ENCODE results near the gene WDR70.
A peak's percentile ranks its signal among the peaks of the same experiment; 100 is the strongest.
"Not testable (repeated sequence)": the region's sequence is repeated elsewhere in the genome, so short reads cannot be mapped to it uniquely, and the experiment has no call there.

WDR70 gene

DNA sequence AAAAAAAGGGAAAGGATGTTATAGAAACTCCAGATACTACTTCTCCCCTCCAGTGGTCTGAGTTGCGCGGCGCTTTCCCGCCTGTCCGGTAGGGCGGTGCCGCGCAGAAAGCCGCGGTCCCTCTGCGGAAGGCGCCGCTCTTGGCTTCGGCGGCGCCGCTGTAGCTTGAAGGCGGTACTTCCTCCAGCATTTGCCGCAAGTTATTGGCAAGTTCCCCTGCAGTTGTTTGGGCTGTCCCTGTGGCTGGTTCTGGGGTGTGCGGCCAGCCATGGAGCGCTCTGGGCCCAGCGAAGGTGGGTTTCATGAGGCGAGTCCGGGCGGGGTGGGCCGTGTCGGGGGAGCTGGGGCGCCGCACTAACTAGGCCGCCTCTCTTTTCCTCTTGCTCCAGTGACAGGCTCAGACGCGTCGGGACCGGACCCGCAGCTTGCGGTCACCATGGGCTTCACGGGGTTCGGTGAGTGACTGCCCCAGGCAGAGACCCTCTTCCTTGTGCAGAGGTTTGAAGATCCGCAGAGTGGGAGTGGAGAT lies at the start of gene WDR70:
Gene WDR70 (plus strand): TSS at position 219 of the 529 bp plus-strand sequence. CDS start 50 bp downstream, at position 269.
- DNase-seq (ENCODE audit: low read depth) = peak; percentile 79

DNA sequence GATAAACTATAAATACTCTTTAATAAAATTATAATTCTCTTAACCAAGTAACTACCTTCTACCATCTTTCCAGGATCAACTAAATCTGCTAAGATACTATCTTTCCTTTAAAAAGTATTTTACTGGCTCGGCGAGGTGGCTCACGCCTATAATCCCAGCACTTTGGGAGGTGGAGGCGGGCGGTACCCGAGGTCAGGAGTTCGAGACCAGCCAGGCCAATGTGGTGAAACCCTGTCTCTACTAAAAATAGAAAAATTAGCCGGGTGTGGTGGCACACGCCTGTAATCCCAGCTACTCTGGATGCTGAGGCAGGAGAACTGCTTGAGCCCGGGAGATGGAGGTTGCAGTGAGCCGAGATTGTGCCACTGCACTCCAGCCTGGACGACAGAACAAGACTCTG lies 44.4 kb upstream of the WDR70 start:
- not testable (repeated sequence) for DNase-seq (ENCODE audit: low read depth)

DNA sequence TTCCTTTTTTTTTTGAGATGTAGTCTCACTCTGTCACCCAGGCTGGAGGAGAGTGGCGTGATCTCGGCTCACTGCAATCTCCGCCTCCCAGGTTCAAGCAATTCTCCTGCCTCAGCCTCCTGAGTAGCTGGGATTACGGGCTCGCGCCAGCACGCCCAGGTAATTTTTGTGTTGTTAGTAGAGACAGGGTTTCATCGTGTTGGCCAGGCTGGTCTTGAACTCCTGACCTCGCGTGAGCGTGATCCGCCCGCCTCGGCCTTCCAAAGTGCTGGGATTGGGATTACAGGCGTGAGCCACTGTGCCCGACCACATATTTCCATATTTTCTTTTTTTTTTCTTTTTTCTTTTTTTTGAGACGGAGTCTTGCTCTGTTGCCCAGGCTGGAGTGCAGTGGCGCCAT lies 36.4 kb upstream of the WDR70 start:
- not testable (repeated sequence) for DNase-seq (ENCODE audit: low read depth)

GRCh38 chr5:37355161-37355560 lies 24.0 kb upstream of the WDR70 start:
- DNase-seq (ENCODE audit: low read depth) = no peak

GRCh38 chr5:37370550-37370863 lies 8.6 kb upstream of the WDR70 start:
- DNase-seq (ENCODE audit: low read depth) = no peak

GRCh38 chr5:37370864-37371726 lies 8.0 kb upstream of the WDR70 start, which contains the start of gene NUP155:
NUP155 (minus strand) TSS chr5:37371106; CDS start chr5:37370977, 129 bp downstream.
- peak; percentile 86 for DNase-seq (ENCODE audit: low read depth)

DNA sequence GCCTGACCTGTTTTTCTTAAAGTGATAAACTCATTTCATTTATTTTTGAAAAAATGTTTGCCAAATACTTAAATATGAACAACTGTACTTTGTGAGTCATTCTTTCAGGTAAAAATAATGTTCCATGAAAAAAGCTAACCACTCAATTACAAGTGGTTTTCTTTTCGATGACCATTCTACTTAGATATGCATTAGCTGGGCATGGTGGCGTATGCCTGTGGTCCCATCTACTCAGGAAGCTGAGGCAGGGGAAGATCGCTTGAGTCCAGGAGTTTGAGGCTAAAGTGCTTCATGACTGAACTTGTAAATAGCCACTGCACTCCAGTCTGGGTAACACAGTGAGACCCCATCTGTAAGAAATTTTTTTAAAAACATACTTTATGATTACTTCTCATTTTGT lies 4.0 kb upstream of the WDR70 start:
- DNase-seq (ENCODE audit: low read depth) = no peak

GRCh38 chr5:37378066-37378465 lies 1.1 kb upstream of the WDR70 start:
- DNase-seq (ENCODE audit: low read depth) = not testable (repeated sequence)

DNA sequence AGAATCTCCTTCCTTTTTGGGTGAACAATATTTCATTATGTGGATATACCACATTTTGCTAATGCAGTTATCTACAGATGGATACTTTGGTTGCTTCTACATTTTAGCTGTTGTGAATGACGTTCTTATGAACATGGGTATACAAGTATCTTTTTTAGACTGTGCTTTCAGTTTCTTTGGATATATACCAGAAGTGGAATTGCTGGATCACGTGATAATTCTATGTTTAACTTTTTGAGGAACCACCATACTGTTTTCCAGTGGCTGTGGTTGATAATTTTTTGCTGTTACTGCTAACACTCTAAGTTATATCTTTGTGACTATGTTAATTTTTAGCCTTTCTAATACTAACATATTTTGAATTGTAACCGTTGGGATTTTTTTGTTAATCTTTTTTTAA lies 12.5 kb downstream of the WDR70 start:
- no peak for DNase-seq (ENCODE audit: low read depth)

- no peak for DNase-seq (ENCODE audit: low read depth)
These were observed 17.2 kb downstream of the WDR70 start for GRCh38 chr5:37396352-37396751.

DNA sequence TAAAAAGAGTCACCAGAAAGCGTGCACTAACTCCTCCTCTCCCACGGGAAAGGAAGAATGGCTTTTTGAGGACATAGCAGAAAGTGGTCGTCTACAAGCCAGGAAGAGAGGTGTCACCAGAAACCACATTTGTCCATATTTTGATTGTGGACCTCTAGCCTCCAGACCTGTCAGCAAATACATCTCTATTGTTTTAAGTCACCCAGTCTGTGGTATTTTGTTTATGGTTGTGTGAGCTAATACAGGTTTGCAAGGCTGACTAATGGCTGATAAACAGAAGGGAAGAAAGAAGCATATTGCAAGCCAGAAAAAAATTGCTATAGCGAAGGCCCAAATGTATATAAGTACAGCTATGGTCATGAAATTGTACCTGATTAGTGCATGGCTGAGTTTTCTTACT lies 21.4 kb downstream of the WDR70 start:
- DNase-seq (ENCODE audit: low read depth) = no peak

- no peak for DNase-seq (ENCODE audit: low read depth)
These were observed 33.4 kb downstream of the WDR70 start for GRCh38 chr5:37412515-37412914.

DNA sequence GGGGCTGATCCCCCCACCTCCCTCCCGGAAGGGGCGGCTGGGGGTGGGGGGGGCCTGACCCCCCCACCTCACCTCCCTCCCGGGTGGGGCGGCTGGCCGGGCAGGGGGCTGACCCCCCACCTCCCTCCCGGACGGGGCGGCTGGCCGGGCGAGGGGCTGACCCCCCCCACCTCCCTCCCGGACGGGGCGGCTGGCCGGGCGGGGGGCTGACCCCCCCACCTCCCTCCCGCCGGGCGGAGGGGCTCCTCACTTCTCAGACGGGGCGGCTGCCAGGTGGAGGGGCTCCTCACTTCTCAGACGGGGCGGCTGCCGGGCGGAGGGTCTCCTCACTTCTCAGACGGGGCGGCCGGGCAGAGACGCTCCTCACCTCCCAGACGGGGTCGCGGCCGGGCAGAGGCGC lies 36.3 kb downstream of the WDR70 start:
- not testable (repeated sequence) for DNase-seq (ENCODE audit: low read depth)

DNA sequence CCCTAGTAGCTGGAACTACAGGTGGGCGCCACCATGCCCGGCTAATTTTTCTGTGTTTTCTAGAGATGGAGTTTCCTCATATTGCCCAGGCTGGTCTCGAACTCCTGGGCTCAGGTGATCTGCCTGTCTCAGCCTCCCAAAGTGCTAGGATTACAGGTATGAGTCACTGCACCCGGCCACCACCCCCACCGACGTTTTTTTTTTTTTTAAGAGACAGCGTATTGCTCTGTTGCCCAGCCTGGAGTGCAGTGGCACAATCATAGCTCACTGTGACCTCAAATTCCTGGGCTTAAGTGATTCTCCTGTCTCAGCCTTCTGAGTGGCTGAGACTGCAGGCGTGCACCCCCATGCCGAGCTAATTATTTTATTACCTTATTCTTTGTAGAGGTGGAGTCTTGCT lies 38.2 kb downstream of the WDR70 start:
- no peak for DNase-seq (ENCODE audit: low read depth)

DNA sequence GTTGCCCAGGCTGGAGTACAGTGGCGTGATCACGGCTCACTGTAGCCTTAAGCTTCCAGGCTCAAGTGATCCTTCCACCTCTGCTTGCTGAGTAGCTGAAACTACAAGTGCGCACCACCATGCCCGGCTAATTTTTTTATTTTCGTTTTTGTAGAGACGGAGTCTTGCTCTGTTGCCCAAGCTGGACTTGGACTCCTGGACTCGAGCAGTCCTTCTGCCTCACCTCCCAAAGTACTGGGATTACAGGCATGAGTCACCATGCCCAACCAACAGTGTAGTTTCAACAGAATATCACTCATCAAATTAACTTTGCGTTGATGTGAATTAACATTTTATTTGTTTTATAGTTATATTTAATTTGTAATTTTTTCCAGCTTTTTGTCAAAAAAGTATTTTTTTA lies 45.3 kb downstream of the WDR70 start:
- no peak for DNase-seq (ENCODE audit: low read depth)

GRCh38 chr5:37428044-37428443 lies 48.9 kb downstream of the WDR70 start:
- DNase-seq (ENCODE audit: low read depth) = no peak

GRCh38 chr5:37435261-37435660 lies 56.1 kb downstream of the WDR70 start:
- DNase-seq (ENCODE audit: low read depth) = no peak

DNA sequence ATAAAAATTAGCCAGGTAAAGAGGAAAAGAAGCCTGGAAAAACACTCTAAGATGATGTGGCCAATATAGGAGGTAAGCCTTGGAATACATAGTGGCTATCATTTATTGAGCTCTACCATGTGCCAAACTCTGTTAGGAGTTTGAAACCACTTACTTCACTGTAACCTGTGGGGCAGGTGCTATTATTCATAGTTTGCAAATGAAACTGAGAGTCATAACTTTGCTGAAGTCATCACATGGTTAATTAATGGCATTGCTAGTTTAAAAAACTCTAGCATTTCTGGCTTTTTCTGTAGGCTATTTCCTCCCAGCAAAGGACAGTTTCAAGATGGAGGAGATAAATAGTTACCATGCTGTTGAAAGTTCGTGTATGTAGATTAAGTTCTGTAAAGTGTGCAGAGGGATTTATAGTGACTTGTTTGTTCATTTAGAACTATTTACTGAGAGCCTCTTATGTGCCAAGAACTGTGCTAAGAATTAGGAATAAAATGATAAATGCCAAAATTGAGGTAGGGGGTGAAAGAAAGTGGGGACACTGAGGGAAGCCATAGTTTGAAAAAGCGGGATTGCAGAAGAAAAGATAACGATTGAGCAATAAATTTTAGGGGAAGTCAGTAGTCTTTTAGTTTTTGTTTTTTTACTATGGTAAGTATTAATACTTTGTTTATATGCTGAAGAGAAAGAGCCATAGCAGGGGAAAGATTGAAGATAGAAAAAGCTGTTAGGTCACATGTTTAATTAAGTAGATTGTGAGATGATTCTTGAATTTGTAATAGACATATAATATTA lies 57.2 kb downstream of the WDR70 start:
- no peak for DNase-seq (ENCODE audit: low read depth)

DNA sequence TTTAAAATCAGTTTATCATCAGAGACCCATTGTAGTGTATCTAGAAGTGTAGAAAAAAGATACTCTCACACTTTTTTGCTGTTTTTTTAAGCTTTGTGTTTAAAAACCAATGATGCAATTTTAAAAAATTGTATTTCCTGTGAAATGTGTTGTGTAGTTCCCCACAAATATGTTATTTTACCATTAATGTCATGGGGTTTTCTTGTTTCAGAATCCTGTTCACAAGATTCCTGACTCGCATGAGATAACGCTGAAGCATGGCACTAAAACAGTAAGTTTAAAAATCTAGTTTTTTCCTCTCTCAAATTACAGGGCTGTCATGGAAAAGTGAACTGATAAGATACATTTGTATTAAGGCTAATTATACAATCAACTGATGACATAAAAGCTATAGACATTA lies 58.6 kb downstream of the WDR70 start:
- DNase-seq (ENCODE audit: low read depth) = no peak

GRCh38 chr5:37445783-37446182 lies 66.7 kb downstream of the WDR70 start:
- not testable (repeated sequence) for DNase-seq (ENCODE audit: low read depth)

DNA sequence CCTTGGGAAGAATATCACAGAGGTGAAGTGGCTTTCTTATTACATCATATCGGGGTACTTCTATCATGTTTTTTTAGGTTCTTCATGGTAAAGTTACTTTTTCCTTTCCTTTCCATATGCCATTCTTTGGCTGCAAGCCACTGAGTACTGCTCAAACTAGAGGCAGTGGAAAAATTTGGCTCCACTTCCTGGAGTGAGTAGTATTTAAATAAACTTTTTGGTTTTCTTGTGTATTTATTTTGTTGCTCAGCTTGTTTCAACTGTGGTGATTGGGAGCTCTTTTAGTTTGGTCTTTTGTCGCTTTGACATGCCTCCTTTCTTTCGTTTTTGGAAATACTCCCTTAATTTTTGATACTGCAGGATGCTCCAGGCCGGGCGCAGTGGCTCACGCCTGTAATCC lies 69.8 kb downstream of the WDR70 start:
- no peak for DNase-seq (ENCODE audit: low read depth)

DNA sequence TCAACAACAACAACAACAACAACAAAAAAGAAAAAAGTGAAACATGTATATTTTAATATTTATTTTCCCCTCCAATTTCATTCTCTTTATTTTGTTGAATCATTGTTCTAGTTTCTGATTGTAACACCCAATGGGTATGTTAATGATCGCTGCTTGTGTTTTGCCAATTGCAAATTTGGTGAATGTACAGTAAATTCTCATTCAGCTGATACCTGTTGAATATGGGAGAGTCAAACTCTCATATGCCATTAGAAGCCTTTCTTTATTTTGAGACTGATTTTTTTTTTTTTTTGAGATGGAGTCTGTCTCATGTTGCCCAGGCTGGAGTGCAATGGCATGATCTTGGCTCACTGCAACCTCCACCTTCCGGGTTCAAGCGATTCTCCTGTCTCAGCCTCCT lies 72.9 kb downstream of the WDR70 start:
- DNase-seq (ENCODE audit: low read depth) = not testable (repeated sequence)

- not testable (repeated sequence) for DNase-seq (ENCODE audit: low read depth)
These were observed 74.1 kb downstream of the WDR70 start for GRCh38 chr5:37453252-37453651.

Data from activated T-cell treated with anti-CD3 and anti-CD28 coated beads for 24 hours (primary cell).